GM12891 (cell line): ENCODE measurements around the gene BCAN.

Source experiments
- PAX5 ChIP-seq: IDR thresholded peaks from 2 replicates; pipeline ENCODE4 v1.6.1; 2011; ENCODE audit warnings: low read length, moderate library complexity, mild to moderate bottlenecking; ENCODE audit not compliant: insufficient read depth, severe bottlenecking
- POLR2A ChIP-seq: IDR thresholded peaks from 2 replicates; pipeline ENCODE4 v1.6.1; 2011; ENCODE audit warnings: low read depth, low read length, control low read depth
- POLR2AphosphoS5 ChIP-seq: IDR thresholded peaks from 2 replicates; pipeline ENCODE4 v1.6.1; 2011; ENCODE audit warnings: low read depth, low read length, control low read depth
- POU2F2 ChIP-seq: IDR thresholded peaks from 2 replicates; pipeline ENCODE4 v1.6.1; 2011; ENCODE audit warnings: low read depth, mild to moderate bottlenecking, control low read depth, low read length, moderate library complexity
- SPI1 ChIP-seq: IDR thresholded peaks from 2 replicates; pipeline ENCODE4 v1.6.1; 2011; ENCODE audit warnings: low read depth, low read length, control low read depth
- TAF1 ChIP-seq: IDR thresholded peaks from 2 replicates; pipeline ENCODE4 v1.6.1; 2011; ENCODE audit warnings: low read depth, low read length, control low read depth

GRCh38 chr1:156645056-156645455 lies 3.1 kb downstream of the BCAN start:
- TF ChIP-seq POLR2A (no peak), TAF1 (no peak), POLR2AphosphoS5 (no peak), PAX5 (no peak), SPI1 (no peak), POU2F2 (no peak)
